NCI-H1417 (cell line): ENCODE data around the gene RECK.
A peak's percentile ranks its signal among the peaks of the same experiment; 100 is the strongest.
"Not testable (repeated sequence)": the region's sequence is repeated elsewhere in the genome, so short reads cannot be mapped to it uniquely, and the experiment has no call there.

Experiments used
- DNase-seq, 3 experiments: peaks; one replicate each; lab custom pipeline; 2025; lab: John Stamatoyannopoulos, UW

Gene RECK

DNA sequence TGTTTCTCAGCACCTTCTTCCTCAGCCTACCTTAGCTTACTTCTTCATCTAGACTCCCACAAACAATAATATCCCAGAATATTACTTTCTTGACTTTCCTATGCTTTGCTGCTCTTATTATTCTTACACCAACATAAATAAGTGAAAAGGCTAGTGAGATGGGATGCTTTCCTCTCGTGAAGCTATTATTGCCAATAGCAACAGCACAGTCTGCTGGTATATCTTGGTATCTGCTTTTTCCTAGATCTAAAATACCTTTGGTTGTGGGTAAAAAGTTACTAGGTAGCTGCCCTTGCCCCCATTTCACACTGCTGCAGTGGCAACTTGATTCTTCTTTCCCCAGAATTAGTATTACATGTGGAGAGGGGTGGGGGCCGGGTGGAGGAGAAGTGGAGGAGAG lies 73.7 kb downstream of the RECK start:
- no peak for DNase-seq

DNA sequence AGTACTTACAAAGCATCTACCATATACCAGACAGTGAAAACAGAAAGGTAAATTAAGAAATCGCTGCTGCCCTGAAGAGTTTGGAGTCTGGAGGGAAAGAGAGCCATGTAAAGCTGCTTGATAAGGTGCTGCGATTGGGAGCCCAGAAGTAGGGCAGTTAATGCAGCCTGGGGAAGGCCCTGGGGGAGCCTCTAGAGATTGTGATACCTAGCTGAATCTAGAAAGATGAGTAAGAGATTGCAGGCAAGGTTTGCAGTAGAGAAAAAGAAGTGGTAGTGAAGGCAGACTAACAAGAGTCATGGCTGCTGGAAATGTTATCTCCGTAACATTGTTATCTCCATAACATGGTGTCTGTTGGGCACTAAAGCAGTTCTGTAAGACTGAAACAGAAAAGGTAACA lies 75.8 kb downstream of the RECK start:
- DNase-seq: no peak

DNA sequence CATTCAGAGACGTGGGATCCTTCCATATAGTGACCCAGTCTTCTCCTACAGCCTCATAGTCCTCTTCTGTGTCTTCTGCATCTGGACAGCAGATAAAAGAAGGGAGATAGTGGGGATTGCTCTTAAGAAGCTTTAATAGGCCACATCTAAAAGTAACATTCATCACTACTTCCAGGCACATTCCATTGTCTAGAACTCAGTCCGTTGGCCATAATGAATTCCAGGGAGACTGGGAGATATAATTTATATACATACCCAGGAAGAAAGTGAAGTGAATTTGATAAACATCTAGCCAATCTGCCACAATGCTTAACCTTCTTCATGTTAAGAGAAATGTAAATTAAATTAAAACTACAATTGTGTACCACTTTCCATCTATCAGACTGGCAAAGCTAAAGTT lies 77.3 kb downstream of the RECK start:
- no peak for DNase-seq

DNA sequence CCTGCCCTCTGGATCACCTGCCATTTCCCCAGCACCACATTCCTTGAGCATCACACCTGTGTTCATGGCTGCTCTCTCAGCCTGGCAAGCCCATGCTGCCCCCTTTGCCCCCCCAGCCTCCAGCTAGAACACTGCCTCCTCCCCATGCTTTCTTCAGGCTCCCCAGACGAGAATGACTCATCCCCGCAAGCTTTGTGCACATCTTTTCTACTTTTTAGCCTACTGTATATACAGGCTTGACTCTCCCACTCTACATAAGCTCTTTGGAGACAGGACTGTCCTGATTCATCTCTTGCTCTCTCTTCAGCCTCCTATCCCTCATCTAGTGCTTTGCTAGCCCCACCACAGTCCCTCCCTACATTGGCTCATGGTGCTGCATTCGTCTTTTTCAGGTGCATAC lies 79.9 kb downstream of the RECK start:
- no peak for DNase-seq

DNA sequence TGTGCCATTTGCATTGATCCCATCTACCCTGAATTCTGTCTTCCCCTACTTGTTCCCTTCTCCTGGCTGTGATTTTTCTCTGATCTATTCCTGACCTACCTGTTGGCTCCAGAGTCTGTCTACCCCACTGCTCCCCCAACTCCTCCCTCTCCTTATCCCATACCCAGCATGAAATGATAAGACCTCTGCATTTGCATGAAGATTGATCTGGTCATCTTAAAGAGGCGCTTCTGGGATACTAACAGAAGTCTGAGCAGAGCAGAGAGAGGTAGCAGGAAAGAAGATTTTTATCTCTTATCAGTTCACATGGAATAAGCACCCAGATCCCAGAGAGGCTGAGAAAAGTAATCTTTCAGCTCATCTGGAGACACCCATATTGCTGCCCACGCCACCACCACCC lies 81.5 kb downstream of the RECK start:
- DNase-seq: no peak

DNA sequence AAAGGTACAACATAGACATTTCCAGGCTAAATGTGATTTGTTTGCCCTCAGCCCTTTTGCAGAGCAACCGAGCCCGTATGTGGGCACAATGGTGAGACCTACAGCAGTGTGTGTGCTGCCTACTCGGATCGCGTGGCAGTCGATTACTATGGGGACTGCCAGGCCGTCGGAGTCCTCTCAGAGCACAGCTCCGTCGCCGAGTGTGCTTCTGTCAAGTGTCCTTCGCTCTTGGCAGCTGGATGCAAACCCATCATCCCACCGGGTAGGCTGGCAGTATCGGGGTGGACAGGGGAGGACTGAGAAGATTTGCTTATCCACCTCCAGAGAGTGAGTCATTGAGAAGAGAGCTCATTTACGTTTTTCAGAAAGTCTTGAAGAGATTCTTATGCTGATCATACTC lies 82.0 kb downstream of the RECK start:
- peak in 1 of 3 experiments; percentile 60 for DNase-seq

DNA sequence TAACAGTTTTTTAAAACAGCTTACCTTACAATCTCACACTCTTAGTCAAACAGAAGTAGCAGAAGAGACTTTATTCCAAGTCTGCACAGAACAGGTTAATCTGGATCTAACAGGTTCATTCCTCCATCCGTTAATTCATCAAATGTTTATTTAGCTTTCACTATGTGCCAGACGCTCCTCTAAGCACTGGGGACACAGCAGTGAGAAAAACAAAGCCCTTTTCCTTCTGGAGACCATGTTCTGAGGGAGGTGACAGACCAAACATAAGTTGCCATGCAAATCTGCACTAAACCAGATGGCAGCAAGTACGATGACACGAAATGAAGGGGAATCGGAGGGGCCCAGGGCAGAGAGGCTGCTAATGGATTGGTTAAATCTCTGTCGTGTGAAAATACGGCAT lies 82.8 kb downstream of the RECK start:
- no peak for DNase-seq

DNA sequence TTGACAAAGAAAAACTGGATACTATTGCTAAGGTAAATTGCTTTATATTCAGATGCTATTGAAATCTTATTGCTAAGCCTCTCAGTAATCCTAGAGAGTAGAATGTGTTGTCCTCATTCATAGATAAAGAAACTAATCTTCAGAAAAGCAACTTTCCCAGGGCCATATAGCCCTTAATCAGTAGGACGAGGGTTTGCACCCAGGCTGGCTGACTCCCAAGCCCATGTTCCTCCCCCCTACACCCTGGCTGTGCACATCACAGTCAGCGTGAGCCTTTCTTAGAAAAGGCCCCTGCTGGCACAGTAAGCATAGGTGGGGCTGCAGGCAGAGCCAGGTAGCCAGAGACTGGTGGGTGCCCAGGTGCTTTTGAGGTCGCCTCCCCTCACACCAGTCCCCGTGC lies 84.0 kb downstream of the RECK start:
- no peak for DNase-seq

DNA sequence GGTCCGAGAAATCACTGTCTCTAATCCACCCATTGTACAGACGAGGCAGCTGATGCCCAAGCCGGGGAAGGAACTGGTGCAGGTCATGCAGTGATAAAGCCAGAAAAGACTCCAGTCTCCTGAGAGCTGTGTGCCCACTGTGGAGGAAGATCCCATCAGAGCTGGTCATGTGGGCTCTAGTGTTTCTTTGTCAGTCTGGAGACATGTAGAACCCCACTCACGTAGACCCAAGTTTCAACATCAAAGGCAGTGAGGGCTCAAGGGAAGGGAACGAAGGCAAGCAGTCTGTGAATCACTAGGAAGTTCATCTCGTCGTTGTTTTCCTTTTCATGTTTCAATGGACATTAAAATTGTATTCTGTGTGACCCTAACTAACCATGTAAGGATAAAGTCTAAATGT lies 85.3 kb downstream of the RECK start:
- DNase-seq: no peak

DNA sequence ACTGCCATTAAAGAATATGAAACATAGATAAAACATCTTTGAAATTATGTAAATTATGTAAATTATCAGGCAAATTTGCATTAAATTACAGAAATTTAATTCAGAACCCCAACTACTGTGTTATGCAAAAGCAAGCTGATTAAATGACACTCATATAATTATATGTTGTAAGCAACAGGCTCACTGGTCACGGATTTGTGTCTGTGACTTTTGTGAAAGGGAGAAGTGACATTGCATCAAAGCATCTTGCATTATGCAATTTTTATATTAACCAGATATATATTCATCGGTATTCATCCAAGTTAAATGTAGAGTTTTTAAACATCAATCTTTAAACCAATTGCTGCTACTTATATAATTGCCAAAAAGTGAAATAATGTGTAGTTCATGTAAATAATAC lies 86.8 kb downstream of the RECK start:
- DNase-seq: no peak

DNA sequence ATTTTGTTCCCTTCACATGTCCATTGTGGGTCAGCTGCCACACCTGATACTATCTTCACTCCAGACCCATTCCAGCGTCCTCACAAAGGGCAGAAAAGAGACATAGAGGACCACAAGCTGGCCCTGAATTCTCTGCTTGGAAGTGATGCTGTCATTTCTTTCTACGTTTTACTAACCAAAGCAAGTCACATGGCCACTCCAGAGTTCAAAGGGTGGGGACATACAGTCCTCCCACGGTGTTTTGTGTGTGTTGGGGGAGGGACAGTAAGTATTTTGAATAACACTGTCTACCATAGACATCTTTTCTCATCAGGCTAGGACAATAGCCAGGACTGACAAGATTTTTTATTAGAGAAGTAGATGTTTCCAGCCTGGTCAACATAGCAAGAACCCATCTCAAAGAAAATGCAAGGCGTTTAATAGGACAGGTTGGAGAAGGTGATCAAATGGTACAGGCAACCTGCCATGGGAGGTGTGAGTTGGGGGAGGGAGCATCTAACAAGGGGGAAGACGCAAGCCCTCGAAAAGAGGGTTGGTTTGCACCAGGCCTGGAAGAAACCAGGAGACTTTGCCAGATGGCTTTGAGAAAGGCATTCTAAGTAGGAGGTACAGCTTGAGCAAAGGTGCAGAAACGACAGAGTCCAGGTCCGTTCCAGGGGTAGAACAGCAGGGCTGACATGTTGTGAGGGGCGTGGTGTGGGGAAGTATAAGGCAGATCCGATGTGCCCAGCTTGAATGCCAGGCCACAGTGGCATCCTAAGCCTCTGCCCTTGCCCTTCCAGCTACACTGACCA lies 88.5 kb downstream of the RECK start:
- no peak for DNase-seq

DNA sequence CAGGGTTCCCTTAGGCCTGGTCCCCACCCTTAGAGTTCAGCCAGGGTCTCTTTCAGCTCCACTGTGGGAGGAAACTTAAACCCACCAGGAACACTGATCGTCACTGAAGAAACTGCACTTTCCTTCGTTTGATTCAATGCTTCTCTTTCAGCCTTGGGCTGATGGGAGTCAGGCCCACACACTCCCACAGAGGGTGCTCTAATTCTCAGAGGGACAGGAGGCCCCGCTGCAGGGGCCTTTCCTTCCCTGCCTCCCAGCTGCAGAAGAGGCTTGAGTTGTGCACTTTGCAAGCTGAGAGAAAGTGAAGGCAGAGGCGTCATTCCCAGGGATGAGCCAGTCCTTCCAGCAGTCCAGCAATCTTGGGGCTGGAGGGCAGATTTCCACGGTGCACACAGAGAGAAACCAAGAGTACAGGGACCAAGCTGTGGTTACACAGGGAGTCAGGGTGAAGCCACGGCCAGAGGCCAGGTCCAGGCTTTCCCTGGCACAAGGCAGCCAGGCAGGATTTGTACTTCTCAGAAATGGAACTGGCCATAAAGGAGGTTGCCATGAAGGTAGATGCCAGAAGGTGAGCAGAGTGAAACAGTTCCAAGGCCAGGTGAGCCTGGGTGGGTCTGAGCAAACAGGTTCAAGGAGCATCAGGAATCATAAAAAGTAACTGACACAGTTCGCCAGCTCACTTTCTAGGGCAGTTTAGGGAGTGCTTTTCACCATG lies 89.5 kb downstream of the RECK start:
- no peak for DNase-seq

DNA sequence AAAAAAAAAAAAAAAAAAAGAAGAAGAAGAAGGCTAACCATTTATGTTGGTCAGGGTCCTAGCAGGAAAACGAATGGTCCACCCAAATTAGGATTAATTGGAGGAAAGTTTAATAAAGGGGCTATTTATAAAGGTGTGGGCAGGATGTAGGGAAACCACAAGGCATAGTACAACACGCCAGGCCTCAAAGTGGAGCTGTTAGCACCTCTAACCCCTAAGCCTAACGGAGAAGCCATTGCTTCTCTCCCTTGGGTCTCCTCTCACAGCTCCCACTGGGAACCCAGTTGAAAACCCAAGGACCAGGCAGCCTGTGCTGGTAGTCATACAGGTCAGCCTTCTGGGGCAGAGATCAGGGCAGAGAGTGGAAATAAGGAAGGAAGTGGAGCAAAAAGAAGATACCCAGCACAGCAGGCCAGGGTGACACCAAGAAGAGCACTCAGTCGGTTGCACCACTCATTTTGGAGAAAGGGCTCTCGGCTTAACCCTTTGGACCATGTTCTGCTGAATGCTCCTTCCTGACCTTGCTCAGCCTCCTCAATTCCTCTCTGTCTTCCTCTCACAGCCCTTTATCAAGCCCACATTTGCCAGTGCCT lies 91.0 kb downstream of the RECK start:
- DNase-seq: no peak

DNA sequence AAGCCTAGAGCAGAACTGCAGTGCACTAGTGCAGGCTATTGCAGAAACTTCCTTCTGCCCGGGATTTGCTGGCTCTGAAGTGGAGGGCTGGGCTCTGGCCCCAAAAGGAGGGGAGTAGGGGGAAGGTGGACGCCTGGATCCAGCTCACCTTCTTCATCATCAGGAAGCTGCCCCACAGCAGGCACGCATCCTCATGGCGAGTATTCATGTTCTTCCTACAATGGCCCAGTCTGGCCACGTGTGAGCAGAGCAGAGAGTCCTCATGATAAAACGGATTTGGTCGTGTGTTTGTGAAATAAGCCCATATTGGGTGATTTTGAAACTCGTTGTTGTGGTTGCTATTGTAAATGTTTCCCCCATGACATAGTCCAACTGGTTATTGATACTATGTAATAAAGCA lies 91.6 kb downstream of the RECK start:
- DNase-seq: no peak

DNA sequence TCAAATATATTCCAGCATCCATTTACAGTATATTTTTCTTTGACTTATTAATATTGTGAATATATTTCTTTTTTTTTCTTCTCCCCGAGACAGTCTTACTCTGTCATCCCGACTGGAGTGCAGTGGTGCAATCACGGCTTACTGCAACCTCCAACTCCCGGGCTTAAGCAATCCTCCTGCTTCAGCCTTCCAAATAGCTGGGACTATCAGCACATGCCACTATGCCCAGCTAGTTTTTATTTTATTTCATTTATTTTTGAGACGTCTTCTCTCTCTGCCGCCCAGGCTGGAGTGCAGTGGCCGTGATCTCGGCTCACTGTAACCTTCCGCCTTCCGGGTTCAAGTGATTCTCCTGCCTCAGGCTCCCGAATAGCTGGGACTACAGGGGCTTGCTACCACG lies 92.4 kb downstream of the RECK start:
- DNase-seq: no peak

DNA sequence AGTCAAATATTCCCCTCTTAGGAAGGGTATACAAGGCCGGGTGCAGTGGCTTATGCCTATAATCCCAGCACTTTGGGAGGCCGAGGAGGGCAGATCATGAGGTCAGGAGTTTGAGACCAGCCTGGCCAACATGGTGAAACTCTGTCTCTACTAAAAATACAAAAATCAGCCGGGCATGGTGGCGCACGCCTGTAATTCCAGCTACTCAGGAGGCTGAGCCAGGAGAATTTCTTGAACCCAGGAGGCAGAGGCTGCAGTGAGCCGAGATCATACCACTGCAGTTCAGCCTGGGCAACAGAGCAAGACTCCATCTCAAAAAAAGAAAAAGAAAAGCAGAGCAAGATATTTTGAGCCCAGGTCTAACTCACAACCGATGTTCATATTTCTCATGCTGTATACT lies 95.0 kb downstream of the RECK start:
- DNase-seq: not testable (repeated sequence)

DNA sequence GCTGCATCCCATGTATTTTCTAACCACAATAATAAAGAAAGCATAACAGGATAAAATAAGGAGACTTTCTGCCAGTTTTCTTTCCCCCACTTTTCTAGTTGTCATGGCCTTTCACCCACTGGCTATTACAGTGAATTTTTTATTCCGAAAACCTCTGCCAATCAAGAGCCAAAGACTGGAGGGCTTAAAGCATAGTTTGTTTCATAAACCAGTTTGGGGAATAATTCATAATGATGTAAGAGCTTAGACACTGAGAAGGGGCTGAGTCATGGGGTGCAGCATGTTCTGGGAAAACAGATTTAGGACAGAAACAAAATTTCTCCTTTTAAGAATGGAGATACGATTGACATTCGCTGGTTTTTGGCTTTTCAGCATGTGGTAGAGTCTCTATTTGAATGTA lies 95.4 kb downstream of the RECK start:
- no peak for DNase-seq

DNA sequence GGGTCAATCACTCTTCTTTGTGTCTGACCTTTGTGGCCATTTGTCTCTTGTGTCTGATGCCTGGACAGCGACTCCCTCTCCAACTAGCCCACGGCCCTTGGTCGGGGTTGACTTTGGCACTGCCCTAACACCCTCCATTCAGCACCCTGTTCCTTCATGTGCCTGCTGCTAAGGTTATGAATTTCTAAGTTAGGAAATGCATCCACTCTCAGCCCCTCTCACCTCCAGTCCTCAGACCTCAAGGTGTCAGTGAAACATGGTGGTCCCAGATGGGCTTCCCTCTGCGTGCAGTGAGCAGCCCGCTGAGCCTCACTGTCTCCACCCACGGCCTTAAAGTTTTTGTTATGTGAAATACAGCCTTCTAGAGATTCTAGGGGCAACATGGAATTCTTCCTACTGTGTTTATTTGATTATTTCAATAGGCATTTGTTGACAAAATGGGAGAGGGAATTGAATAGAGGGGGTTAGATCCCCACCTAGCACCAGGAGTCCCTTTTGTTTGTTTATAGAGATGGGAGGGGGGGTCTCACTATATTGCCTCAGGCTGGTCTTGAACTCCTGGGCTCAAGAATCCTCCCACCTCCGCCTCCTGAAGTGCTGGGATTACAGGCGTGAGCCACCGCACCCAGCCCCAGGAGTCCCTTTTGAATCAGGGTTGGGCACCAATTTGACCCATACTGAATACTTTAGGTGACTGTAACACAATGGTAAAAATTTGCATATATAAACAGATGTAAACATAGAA lies 98.2 kb downstream of the RECK start:
- DNase-seq: no peak

DNA sequence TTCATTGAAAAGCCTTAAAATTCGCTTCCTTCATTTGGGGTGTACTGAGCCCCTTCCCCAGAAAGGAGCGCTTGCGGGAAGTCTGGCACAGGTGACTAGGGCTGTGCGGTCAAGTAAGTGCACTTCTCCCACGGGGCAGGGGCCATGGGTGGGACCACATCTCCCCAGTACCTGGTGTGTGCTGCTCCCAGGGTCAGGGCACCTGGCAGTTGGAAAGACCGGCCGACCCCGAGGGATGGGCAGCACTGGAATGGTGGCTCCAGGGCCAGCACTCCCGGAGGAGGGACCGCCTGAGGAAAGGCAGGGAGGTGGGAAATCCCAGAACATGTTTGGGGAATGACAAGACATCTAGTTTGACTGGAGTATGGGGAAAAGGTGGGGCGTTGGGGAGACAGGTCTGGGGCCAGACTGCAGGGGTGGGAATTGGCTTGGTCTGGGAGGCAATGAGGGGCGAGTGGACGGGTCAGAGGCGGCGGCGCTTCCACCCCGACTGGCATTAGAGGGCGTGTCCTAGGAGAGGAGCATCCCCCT lies 99.1 kb downstream of the RECK start:
- DNase-seq: no peak

DNA sequence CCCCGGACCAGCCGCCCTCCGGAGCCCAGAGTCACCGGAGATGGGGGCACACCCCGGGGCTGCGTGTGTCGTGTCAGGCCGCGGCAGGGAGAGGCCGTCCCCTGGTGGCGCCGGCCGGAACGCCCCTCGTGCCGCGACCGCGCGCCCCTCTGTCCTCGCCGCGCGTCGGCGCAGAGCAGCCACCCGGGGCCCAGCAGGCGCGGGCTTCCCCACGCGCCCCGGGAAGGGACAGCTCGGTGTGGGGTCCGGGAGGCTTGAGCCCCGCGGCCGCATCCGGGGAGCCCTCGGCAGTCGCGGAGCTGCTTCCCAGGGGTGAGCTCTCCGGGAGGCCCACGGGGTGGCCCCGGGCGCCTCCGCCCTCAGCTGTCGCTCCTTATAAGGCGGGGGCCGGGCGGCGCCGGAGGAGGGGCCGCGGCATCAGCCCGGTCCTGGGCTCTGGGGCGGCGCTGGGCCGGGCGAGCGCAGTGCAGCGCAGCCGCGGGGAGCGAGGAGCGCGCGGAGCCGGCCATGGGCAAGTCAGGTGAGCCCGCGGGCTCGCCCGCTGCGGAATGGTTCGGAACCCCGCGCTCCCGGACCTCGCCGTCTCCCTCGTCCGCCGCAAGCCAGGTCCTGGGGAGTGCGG lies 99.7 kb downstream of the RECK start, which contains the start of gene GLIPR2:
TSS of gene GLIPR2 (plus strand) at position 462 of the 622 bp plus-strand sequence. CDS start at position 508, 46 bp downstream.
- peak; percentile 9 to 55 (median 54) for DNase-seq

DNA sequence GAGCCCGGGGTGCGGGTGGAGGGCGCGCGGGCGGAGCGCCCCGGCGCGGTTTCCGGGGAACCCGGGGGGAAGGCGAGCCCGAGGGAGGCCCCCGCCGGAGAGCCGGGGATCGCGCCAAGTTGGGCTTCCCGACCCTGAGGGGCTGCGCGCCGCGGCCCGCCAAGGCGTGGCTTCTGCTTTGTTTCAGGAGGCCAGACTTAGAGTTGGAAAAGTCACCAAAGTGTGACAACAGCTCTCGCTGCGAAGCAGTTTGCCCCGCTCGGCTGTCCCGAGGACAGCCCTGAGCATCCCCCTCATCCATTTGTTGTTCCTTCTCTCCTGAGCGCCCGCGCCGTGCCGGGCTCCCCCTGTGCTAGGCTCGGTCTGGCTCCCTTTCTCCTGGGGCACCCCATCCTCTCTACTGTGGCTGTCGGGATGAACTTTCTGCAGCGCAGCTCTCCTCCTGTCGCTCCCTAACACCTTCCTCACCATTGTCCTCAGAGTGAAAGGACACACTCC lies 100.2 kb downstream of the RECK start:
- no peak for DNase-seq
